ENCODE data around the gene GSTM1.
A peak's percentile ranks its signal among the peaks of the same experiment; 100 is the strongest.
"Not testable (repeated sequence)": the region's sequence is repeated elsewhere in the genome, so short reads cannot be mapped to it uniquely, and the experiment has no call there.

GSTM1 gene

DNA sequence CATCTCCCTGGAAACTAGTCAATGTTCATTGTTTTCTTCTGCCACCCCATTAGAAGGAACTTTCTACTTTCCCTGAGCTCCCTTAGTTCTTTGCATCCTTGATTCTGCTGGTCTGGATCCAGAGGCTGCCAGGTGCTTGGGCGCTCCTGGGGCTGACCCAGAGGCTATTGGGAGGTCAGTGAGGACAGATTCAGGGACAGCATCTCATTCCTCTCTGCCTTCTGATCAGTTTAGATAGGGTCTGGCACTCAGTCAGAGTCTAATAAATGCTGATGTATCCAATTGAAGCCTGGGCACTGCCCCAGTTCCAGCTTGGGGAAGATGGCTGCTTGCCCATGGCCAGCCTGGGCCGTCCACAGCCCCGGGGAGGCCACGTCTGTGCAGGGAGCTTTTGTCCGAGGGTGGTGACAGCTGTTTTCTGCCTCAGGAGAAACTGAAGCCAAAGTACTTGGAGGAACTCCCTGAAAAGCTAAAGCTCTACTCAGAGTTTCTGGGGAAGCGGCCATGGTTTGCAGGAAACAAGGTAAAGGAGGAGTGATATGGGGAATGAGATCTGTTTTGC, 2.3 kb downstream of the GSTM1 start:
- Histone ChIP-seq H3K27me3 (ENCODE audit: insufficient read depth, low read length) (no peaks in the 10 kb centered on the region), H4K91ac (ENCODE audit: low read depth, low read length) (no peak overlapping the region), H3K23ac (ENCODE audit: low read length) (no peak overlapping the region), H3K4me2 (ENCODE audit: low read length) (no peak overlapping the region), H3K14ac (ENCODE audit: low read length) (no peak overlapping the region), H4K8ac (ENCODE audit: low read depth, low read length) (no peak overlapping the region), H3K9me3 (ENCODE audit: insufficient read depth, low read depth, low read length) (no peaks in the 10 kb centered on the region), H3K79me2 (ENCODE audit: control insufficient read depth, insufficient read depth, low read length, poor library complexity) (no peaks in the 10 kb centered on the region), H2BK120ac (ENCODE audit: insufficient read depth, low read length, poor library complexity) (no peak overlapping the region), H3K9ac (ENCODE audit: low read length) (no peak overlapping the region), H3K4ac (ENCODE audit: low read depth, low read length) (no peak overlapping the region), H4K12ac (ENCODE audit: low read depth, low read length) (no peak overlapping the region), H3K4me3 (ENCODE audit: low read depth, low read length) (no peak overlapping the region), H2BK12ac (ENCODE audit: low read length) (no peak overlapping the region), H2AFZ (ENCODE audit: insufficient read depth, low read length, poor library complexity) (no peak overlapping the region), H3K36me3 (ENCODE audit: control insufficient read depth in 1 of 2, insufficient read depth in 2 of 2, low read length in 2 of 2) (no peaks in the 10 kb centered on the region), H3K4me1 (ENCODE audit: control insufficient read depth in 1 of 2, insufficient read depth in 2 of 2, low read length in 2 of 2) (peaks cover 5 to 6% of the 10 kb centered on the region in 2 experiments), H3K79me1 (ENCODE audit: low read length) (peaks cover 1% of the 10 kb centered on the region), H3K27ac (ENCODE audit: low read depth, low read length) (no peak overlapping the region), H2AK5ac (ENCODE audit: low read length) (no peak overlapping the region), H2BK5ac (ENCODE audit: low read depth, low read length, poor library complexity) (no peak overlapping the region), H3K18ac (ENCODE audit: low read length) (no peak overlapping the region)
- DNase-seq = no peak
- no CpG with 5 or more reads among the region's 6 CpGs for WGBS (ENCODE audit: extremely low coverage, insufficient coverage, insufficient read length)

DNA sequence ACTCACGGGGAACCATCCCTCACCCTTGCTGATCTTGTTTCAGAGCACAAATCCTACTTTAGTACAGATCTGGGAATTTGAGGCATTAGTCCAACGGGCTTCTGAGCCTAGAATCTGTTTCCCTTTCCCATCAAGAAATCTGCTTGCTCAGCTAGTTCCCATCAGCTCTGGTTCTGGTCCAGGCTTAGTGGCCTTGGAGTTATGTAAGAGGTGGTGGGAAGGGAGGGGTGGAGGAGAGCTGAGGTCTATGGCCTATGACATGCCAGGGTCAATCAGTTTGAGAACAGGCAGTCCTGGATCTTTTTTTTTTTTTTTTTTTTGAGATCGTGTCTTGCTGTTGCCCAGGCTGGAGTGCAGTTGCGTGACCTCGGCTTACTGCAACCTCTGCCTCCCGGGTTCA, 4.1 kb downstream of the GSTM1 start:
- no peak overlapping the region for H4K8ac ChIP-seq (ENCODE audit: low read depth, low read length)
- H3K4ac ChIP-seq (ENCODE audit: low read depth, low read length) = no peak overlapping the region
- no peaks in the 10 kb centered on the region for H3K79me2 ChIP-seq (ENCODE audit: control insufficient read depth, insufficient read depth, low read length, poor library complexity)
- WGBS (ENCODE audit: extremely low coverage, insufficient coverage, insufficient read length) = no CpG with 5 or more reads among the region's 6 CpGs
- H3K4me1 ChIP-seq (ENCODE audit: control insufficient read depth in 1 of 2, insufficient read depth in 2 of 2, low read length in 2 of 2) = peaks cover 5 to 6% of the 10 kb centered on the region in 2 experiments
- peaks cover 1% of the 10 kb centered on the region for H3K79me1 ChIP-seq (ENCODE audit: low read length)
- no peak overlapping the region for H3K14ac ChIP-seq (ENCODE audit: low read length)
- no peaks in the 10 kb centered on the region for H3K9me3 ChIP-seq (ENCODE audit: insufficient read depth, low read depth, low read length)
- no peak overlapping the region for H2BK5ac ChIP-seq (ENCODE audit: low read depth, low read length, poor library complexity)
- H2AFZ ChIP-seq (ENCODE audit: insufficient read depth, low read length, poor library complexity) = no peak overlapping the region
- no peak overlapping the region for H3K4me3 ChIP-seq (ENCODE audit: low read depth, low read length)
- no peak overlapping the region for H2BK120ac ChIP-seq (ENCODE audit: insufficient read depth, low read length, poor library complexity)
- no peak overlapping the region for H3K27ac ChIP-seq (ENCODE audit: low read depth, low read length)
- no peak overlapping the region for H3K18ac ChIP-seq (ENCODE audit: low read length)
- no peaks in the 10 kb centered on the region for H3K36me3 ChIP-seq (ENCODE audit: control insufficient read depth in 1 of 2, insufficient read depth in 2 of 2, low read length in 2 of 2)
- H2BK12ac ChIP-seq (ENCODE audit: low read length) = no peak overlapping the region
- no peak overlapping the region for H2AK5ac ChIP-seq (ENCODE audit: low read length)
- DNase-seq = no peak
- no peak overlapping the region for H4K91ac ChIP-seq (ENCODE audit: low read depth, low read length)
- H3K27me3 ChIP-seq (ENCODE audit: insufficient read depth, low read length) = no peaks in the 10 kb centered on the region
- no peak overlapping the region for H3K4me2 ChIP-seq (ENCODE audit: low read length)
- H3K23ac ChIP-seq (ENCODE audit: low read length) = no peak overlapping the region
- no peak overlapping the region for H3K9ac ChIP-seq (ENCODE audit: low read length)
- no peak overlapping the region for H4K12ac ChIP-seq (ENCODE audit: low read depth, low read length)

DNA sequence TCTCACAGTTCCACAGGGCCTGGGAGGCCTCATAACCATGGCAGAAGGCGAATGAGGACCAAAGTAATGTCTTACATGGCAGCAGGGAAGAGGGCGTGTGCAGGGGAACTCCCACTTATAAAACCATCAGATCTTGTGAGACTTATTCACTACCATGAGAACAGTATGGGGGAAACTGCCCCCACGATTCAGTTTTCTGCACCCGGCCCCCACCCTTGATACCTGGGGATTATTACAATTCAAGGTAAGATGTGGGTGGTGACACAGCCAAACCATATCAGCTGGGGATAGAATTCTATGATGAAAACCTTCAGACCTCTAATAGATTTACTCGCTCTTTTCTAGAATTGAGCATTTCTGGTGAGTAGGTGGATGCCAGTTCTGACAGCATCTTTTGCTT, 6.8 kb downstream of the GSTM1 start:
- not testable (repeated sequence) for H3K18ac ChIP-seq (ENCODE audit: low read length); H2AFZ ChIP-seq (ENCODE audit: insufficient read depth, low read length, poor library complexity); H3K23ac ChIP-seq (ENCODE audit: low read length); H3K9me3 ChIP-seq (ENCODE audit: insufficient read depth, low read depth, low read length); H2AK5ac ChIP-seq (ENCODE audit: low read length); H3K79me1 ChIP-seq (ENCODE audit: low read length); H2BK12ac ChIP-seq (ENCODE audit: low read length); H4K12ac ChIP-seq (ENCODE audit: low read depth, low read length); H3K79me2 ChIP-seq (ENCODE audit: control insufficient read depth, insufficient read depth, low read length, poor library complexity); H2BK120ac ChIP-seq (ENCODE audit: insufficient read depth, low read length, poor library complexity); H2BK5ac ChIP-seq (ENCODE audit: low read depth, low read length, poor library complexity); H3K14ac ChIP-seq (ENCODE audit: low read length); H3K36me3 ChIP-seq (ENCODE audit: control insufficient read depth in 1 of 2, insufficient read depth in 2 of 2, low read length in 2 of 2); H4K91ac ChIP-seq (ENCODE audit: low read depth, low read length); H3K4me1 ChIP-seq (ENCODE audit: control insufficient read depth in 1 of 2, insufficient read depth in 2 of 2, low read length in 2 of 2); H3K4me3 ChIP-seq (ENCODE audit: low read depth, low read length); H3K4me2 ChIP-seq (ENCODE audit: low read length); H3K27me3 ChIP-seq (ENCODE audit: insufficient read depth, low read length); H3K27ac ChIP-seq (ENCODE audit: low read depth, low read length); H3K9ac ChIP-seq (ENCODE audit: low read length); H4K8ac ChIP-seq (ENCODE audit: low read depth, low read length); DNase-seq; H3K4ac ChIP-seq (ENCODE audit: low read depth, low read length)
- WGBS (ENCODE audit: extremely low coverage, insufficient coverage, insufficient read length) = no CpG with 5 or more reads among the region's 5 CpGs

DNA sequence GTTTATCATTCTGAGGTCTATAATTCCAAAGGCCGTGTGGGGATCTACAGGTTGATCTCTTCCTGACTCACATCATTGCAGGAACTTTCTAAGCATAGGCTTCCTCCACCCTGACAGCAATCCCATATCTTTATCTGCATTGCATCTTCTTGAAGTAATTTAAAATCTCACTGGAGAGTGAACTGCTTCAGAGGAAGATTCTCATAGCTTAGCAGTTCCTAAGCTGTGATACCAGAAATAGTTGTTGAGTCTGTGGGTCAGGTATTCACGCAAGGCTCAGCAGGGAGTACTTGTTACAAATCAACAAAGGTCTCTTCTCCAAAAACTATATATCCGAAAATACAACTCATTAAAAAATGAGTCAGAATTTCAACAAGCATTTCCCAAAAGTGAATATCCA, 7.5 kb downstream of the GSTM1 start:
- not testable (repeated sequence) for H4K8ac ChIP-seq (ENCODE audit: low read depth, low read length); H3K27me3 ChIP-seq (ENCODE audit: insufficient read depth, low read length); H2BK12ac ChIP-seq (ENCODE audit: low read length); H4K12ac ChIP-seq (ENCODE audit: low read depth, low read length); H3K23ac ChIP-seq (ENCODE audit: low read length); H3K79me2 ChIP-seq (ENCODE audit: control insufficient read depth, insufficient read depth, low read length, poor library complexity); H3K36me3 ChIP-seq (ENCODE audit: control insufficient read depth in 1 of 2, insufficient read depth in 2 of 2, low read length in 2 of 2); H3K4me3 ChIP-seq (ENCODE audit: low read depth, low read length); H3K9me3 ChIP-seq (ENCODE audit: insufficient read depth, low read depth, low read length); H3K4me1 ChIP-seq (ENCODE audit: control insufficient read depth in 1 of 2, insufficient read depth in 2 of 2, low read length in 2 of 2); H4K91ac ChIP-seq (ENCODE audit: low read depth, low read length); H2AFZ ChIP-seq (ENCODE audit: insufficient read depth, low read length, poor library complexity); H2BK5ac ChIP-seq (ENCODE audit: low read depth, low read length, poor library complexity); H2BK120ac ChIP-seq (ENCODE audit: insufficient read depth, low read length, poor library complexity); H3K79me1 ChIP-seq (ENCODE audit: low read length); H3K4me2 ChIP-seq (ENCODE audit: low read length); H2AK5ac ChIP-seq (ENCODE audit: low read length); H3K9ac ChIP-seq (ENCODE audit: low read length); H3K14ac ChIP-seq (ENCODE audit: low read length); H3K4ac ChIP-seq (ENCODE audit: low read depth, low read length); H3K27ac ChIP-seq (ENCODE audit: low read depth, low read length); H3K18ac ChIP-seq (ENCODE audit: low read length)
- peak; percentile 33 to 63 for DNase-seq
- WGBS (ENCODE audit: extremely low coverage, insufficient coverage, insufficient read length) = no CpG with 5 or more reads among the region's 3 CpGs

Measured in trophoblast cell (in vitro differentiated cells and primary cell).